HG03060 (cell line): ENCODE data around the gene ENOSF1.

Experiments used
- ATAC-seq: cut with Tn5 transposase; IDR thresholded peaks from one replicate; pipeline ENCODE4 v1.9.1; 2021; ENCODE audit warnings: low read depth, moderate number of reproducible peaks; ENCODE audit not compliant: unreplicated experiment

ENOSF1 gene

GRCh38 chr18:675307-675706 is 37.1 kb downstream of the ENOSF1 start:
- ATAC-seq: no peak

- no peak for ATAC-seq
These were observed 38.7 kb downstream of the ENOSF1 start for GRCh38 chr18:673769-674168.

- no peak for ATAC-seq
These were observed 39.1 kb downstream of the ENOSF1 start for GRCh38 chr18:673317-673716.

- ATAC-seq: no peak
These were observed 41.0 kb downstream of the ENOSF1 start for GRCh38 chr18:671405-671804.

- no peak for ATAC-seq
These were observed 41.9 kb downstream of the ENOSF1 start for GRCh38 chr18:670522-670921.

- no peak for ATAC-seq
These were observed 43.4 kb downstream of the ENOSF1 start for GRCh38 chr18:669077-669476.

- no peak for ATAC-seq
These were observed 44.2 kb downstream of the ENOSF1 start for GRCh38 chr18:668260-668659.

GRCh38 chr18:666628-667027 is 45.8 kb downstream of the ENOSF1 start:
- ATAC-seq: no peak

GRCh38 chr18:666177-666576 is 46.3 kb downstream of the ENOSF1 start:
- ATAC-seq: no peak

GRCh38 chr18:662197-662596 is 50.2 kb downstream of the ENOSF1 start:
- no peak for ATAC-seq

- ATAC-seq: no peak
These were observed 52.8 kb downstream of the ENOSF1 start for GRCh38 chr18:659597-659996.

GRCh38 chr18:658947-659533 is 53.4 kb downstream of the ENOSF1 start:
- ATAC-seq: no peak

GRCh38 chr18:658001-658946 is 54.2 kb downstream of the ENOSF1 start:
- peak; percentile 41 for ATAC-seq

- ATAC-seq: no peak
These were observed 55.0 kb downstream of the ENOSF1 start, which contains the start of gene TYMS for GRCh38 chr18:657311-658000. TYMS (plus strand) TSS chr18:657653; CDS start chr18:657743, 90 bp downstream.

- ATAC-seq: no peak
These were observed 57.0 kb downstream of the ENOSF1 start for GRCh38 chr18:655445-655844.

- ATAC-seq: no peak
These were observed 57.8 kb downstream of the ENOSF1 start for GRCh38 chr18:654601-655000.

GRCh38 chr18:653512-653911 is 58.9 kb downstream of the ENOSF1 start:
- ATAC-seq: no peak

- no peak for ATAC-seq
These were observed 60.3 kb downstream of the ENOSF1 start for GRCh38 chr18:652131-652530.

- peak; percentile 86 for ATAC-seq
These were observed 62.0 kb downstream of the ENOSF1 start for GRCh38 chr18:650428-650858.

GRCh38 chr18:649341-649740 is 63.1 kb downstream of the ENOSF1 start:
- no peak for ATAC-seq

GRCh38 chr18:647304-647703 is 65.1 kb downstream of the ENOSF1 start:
- ATAC-seq: no peak
